GM19395 (cell line): ENCODE results near the gene BZW2.

Experiments used
- ATAC-seq: cut with Tn5 transposase; IDR thresholded peaks from one replicate; pipeline ENCODE4 v1.9.1; 2021; ENCODE audit warnings: mild to moderate bottlenecking, moderate library complexity; ENCODE audit not compliant: unreplicated experiment

BZW2 gene

GRCh38 chr7:16712916-16713315, 66.9 kb downstream of the BZW2 start:
- ATAC-seq, result no peak

- ATAC-seq, result no peak
Observed at GRCh38 chr7:16715928-16716327, 69.9 kb downstream of the BZW2 start.

- ATAC-seq, result no peak
Observed at GRCh38 chr7:16718111-16718656, 72.2 kb downstream of the BZW2 start.

- no peak for ATAC-seq
Observed at GRCh38 chr7:16719699-16720098, 73.7 kb downstream of the BZW2 start.

GRCh38 chr7:16721541-16721940, 75.6 kb downstream of the BZW2 start:
- ATAC-seq, result no peak

- ATAC-seq, result no peak
Observed at GRCh38 chr7:16724344-16724743, 78.4 kb downstream of the BZW2 start.

- no peak for ATAC-seq
Observed at GRCh38 chr7:16726189-16726588, 80.2 kb downstream of the BZW2 start.

GRCh38 chr7:16727736-16728135, 81.8 kb downstream of the BZW2 start:
- no peak for ATAC-seq

GRCh38 chr7:16728811-16729210, 82.8 kb downstream of the BZW2 start:
- no peak for ATAC-seq

GRCh38 chr7:16729541-16729940, 83.6 kb downstream of the BZW2 start:
- no peak for ATAC-seq

GRCh38 chr7:16730937-16731336, 85.0 kb downstream of the BZW2 start:
- ATAC-seq, result no peak

- ATAC-seq, result no peak
Observed at GRCh38 chr7:16732828-16733227, 86.8 kb downstream of the BZW2 start.

- no peak for ATAC-seq
Observed at GRCh38 chr7:16734148-16734726, 88.3 kb downstream of the BZW2 start.

GRCh38 chr7:16735020-16735419, 89.0 kb downstream of the BZW2 start:
- ATAC-seq, result no peak

GRCh38 chr7:16738011-16738688, 92.2 kb downstream of the BZW2 start:
- ATAC-seq, result no peak

- ATAC-seq, result no peak
Observed at GRCh38 chr7:16739863-16740622, 94.1 kb downstream of the BZW2 start.

- ATAC-seq, result no peak
Observed at GRCh38 chr7:16740623-16740953, 94.6 kb downstream of the BZW2 start.

GRCh38 chr7:16740996-16741395, 95.0 kb downstream of the BZW2 start:
- no peak for ATAC-seq

GRCh38 chr7:16741676-16742075, 95.7 kb downstream of the BZW2 start:
- no peak for ATAC-seq

GRCh38 chr7:16742547-16742946, 96.6 kb downstream of the BZW2 start:
- no peak for ATAC-seq

GRCh38 chr7:16743236-16743635, 97.3 kb downstream of the BZW2 start:
- ATAC-seq, result no peak
